GM19468 (cell line): ENCODE measurements around the gene CLEC6A.
"Not testable (repeated sequence)": the region's sequence is repeated elsewhere in the genome, so short reads cannot be mapped to it uniquely, and the experiment has no call there.

ENCODE experiments used
- ATAC-seq: cut with Tn5 transposase; IDR thresholded peaks from one replicate; pipeline ENCODE4 v1.9.1; 2021; ENCODE audit warnings: mild to moderate bottlenecking, moderate library complexity, moderate number of reproducible peaks; ENCODE audit not compliant: unreplicated experiment; ENCODE audit errors: extremely low read depth

CLEC6A gene

DNA sequence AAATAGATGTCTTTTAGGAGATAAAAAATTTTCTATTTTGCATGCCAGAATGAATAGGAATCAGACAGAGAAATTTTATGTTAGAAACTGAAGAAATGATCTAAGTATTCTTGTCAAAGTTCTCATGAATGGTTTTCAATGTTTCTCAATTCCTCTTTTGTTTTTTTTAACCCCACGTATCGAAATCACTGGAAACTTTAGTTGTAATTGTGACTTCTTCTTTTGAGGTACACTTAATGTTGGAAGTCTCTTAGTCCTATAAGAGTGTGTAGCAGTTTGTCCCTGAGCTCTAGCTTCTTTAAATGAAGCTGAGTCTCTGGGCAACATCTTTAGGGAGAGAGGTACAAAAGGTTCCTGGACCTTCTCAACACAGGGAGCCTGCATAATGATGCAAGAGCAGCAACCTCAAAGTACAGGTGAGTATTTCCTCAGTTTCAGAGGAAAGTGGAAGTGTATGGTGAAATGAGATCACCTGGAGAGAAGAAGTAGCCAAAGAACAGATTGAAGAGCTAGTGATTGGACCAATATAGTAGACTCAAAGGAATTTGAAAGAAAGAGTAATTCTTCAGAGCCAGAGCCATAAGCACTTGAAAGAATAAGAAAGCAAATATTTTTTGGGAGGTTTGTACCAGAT is at the start of gene CLEC6A:
TSS of gene CLEC6A (plus strand) at position 236 of the 634 bp plus-strand sequence. CDS start at position 386, 150 bp downstream.
- ATAC-seq, result no peak

DNA sequence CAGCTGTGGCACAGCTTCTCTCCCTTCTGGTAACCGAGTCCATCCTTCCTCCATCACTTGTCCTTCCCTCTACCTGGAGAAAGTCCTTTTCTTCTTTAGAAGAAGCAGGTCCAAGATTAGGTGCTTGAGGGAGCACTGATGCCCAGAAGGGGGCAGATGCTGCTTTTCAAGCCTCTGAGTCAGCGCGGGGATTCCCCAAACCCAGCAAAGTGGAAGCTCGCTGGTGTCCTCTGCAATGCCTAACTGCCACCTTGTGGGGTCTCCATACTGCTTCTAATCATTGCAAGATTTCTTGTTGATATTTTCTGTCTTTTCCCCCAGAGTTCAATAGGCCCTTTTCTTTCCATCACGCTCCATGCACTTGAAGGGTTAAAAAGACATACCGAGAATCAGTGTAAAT is 36.2 kb upstream of the CLEC6A start:
- not testable (repeated sequence) for ATAC-seq

GRCh38 chr12:8420506-8420905 is 35.3 kb upstream of the CLEC6A start:
- no peak for ATAC-seq

DNA sequence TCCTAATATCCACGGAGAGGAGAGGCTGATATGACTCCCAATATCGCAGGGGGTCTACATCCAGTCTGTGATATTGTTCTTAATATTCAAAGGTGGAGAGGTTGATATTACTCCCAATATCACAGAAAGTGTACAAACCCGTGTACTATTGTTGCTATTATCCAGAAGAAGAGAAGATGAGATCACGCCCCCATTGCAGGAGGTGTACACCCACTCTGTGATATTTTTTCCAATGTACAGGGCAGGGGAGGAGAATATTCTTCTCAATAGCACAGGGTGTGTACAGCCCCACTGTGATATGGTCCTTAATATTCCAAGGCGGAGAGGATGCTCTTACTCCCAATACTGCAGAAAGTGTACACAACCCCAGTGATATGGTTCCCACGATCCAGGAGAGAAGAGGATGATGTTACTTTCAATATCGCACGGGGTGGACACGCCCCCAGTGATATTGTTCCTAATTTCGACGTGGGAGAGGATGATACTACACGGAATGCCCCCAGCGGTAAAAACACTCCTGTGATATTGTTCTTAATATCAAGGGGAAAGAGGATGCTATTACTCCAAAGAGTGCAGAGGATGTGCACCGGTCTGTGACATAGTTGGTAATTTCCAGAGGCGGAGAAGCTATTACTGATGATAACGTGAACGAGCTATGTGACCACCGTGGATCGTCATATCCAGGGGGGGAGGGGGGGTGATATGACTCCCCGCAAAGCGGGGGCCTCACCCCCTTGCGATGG is 11.1 kb upstream of the CLEC6A start:
- ATAC-seq, result not testable (repeated sequence)

DNA sequence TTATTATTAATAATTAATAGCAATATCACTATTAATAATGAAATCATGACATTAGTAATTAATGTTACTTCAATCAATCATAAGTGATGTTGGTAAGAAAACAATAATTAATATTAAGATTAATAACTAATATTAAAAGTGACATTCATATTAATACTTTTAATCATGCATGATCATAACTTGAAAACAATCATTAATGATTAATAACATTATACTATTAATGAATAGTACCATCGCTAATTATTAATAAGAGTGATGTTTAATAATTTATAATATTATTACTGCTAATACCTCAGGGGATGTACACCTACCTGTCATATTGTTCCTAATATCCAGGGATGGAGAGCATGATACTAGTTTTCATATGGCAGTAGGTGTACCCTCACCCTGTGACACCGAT is 10.0 kb upstream of the CLEC6A start:
- ATAC-seq, result no peak

GRCh38 chr12:8446642-8447547 is 8.9 kb upstream of the CLEC6A start:
- ATAC-seq, result no peak

DNA sequence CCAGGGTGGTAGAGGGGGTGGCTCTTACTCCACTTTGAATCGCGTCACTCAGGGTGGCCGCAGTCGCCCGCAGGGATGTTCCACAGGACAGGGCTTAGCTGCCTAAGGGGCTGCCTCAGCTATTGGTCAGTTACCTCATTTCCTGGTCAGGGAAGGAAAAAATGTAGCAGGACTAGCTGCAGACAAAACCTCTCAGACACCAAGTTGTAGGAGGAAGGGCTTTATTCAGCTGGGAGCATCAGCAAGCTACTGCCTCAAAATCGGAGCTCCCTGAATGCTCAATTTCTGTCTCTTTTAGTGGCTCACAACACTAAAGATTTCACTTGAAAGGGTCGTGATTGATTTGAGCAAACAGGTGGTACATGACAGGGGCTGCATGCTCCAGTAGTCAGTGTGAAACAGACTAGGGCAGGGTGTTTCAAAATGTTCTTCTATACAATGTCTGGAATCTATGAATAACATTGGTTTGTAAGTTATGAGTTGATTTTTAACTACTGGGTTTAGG is 6.4 kb upstream of the CLEC6A start:
- ATAC-seq, result no peak

DNA sequence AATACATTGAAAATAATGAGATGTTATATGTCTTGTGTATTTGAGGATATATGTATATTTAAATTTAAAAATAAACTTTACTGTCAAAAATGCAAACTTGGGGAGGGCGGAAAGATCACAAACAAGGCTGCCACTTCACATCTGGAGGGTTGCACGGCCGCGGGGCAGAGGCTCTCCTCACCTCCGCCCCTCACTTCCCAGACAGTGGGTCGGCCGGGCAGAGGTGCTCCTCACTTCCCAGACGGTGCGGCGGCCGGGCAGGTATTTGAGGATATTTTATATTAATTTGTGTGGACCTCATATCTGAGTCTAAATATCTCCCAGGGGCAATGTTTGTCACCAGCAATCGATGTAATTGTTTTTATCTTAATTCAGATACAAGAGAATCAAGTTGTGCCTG is 3.7 kb upstream of the CLEC6A start:
- no peak for ATAC-seq

- no peak for ATAC-seq
Observed at GRCh38 chr12:8453021-8453513, 2.7 kb upstream of the CLEC6A start.

DNA sequence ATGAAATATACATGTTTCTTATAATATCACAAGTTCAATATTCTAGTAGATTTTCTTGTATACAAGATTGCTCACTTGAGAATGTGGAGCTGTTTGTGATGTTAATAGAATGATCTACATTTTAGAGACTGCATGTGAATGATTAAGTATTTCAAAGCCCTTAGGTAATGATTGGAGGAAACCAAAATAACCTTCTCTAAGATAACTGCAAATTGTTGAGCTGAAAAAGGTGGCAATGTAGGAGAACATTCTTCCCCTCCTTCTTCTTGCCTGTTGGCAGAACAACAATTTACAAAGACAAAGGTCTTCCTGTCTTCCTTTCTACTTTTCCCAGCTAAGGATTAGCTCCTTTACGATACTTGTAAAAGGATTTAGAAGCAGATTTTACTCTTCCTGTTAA is 2.0 kb upstream of the CLEC6A start:
- ATAC-seq, result no peak

DNA sequence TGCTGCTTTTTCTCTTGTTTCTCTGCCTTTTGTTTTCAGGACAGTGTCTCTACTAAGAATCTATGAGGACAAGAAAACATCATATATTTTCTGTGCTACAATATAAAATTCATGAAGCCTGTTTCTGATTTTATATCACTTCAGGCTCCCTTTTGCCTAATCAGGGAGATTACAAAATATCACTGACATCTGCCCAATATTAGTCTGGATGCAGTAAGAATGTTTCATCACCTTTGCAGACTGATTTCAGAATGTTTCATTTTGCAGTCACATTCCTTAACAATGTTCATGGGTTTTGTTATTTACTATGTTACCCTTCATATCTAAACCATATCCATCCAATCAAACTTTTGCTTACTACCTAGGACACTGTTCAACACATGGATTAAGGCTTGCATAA is 491 bp upstream of the CLEC6A start:
- no peak for ATAC-seq

DNA sequence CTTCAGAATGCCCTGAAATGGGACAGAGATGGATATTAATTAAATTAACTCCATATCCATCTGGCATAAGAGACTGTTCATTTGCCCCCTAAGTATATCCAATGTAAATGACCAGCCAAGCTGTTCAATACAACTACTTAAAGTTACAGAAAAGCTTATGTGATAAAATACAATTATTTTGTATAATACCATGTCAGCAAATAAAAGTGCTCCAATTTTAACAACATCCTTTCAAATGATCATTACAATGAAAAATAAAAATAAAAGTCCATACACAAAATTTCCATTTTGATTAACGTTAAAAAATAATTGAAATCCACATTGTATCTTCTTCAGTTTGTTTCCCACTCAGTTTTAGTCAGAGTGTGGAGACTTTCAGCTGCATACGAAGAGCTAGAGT is 5.7 kb downstream of the CLEC6A start:
- no peak for ATAC-seq

DNA sequence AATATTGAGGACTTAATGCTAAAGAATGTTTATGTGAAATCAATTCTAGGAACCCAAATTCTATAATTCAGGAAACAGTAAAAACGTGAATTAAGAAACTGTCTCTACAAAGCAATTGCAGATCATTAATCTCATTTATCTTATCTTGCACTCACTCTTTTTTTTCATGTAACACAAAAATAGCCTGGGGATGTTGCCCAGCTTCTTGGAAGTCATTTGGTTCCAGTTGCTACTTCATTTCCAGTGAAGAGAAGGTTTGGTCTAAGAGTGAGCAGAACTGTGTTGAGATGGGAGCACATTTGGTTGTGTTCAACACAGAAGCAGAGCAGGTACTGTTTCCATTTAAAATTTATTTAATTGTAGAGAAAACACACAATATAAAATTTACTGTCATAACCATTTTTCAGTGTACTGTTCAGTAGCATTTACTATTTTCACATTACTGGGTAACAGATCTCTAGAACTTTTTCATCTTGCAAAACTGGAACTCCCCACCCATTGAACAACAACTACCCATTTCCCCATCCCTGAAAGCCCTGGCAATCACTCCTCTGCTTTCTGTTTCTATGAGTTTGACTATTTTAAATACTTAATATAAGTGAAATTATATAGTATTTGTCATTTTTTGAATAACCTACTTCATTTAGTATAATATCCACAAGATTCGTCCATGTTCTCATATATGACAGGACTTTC is 9.7 kb downstream of the CLEC6A start:
- no peak for ATAC-seq

DNA sequence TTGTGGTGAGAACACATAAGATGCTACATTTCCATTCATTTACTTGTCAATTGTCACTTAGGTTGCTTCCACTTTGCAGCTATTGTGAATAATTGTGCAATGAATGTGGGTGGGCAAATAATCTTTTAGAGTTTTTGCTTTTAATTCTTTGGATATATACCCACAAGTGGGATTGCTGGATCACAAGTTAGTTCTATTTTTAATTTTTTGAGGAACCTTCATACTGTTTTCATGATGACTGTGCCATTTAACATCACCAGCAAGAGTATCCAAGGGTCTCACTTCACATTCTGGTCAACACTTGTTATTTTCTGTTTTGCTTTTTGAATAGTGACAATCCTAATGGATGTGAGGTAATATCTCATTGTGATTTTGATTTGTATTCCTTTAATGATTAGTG is 10.5 kb downstream of the CLEC6A start:
- no peak for ATAC-seq

DNA sequence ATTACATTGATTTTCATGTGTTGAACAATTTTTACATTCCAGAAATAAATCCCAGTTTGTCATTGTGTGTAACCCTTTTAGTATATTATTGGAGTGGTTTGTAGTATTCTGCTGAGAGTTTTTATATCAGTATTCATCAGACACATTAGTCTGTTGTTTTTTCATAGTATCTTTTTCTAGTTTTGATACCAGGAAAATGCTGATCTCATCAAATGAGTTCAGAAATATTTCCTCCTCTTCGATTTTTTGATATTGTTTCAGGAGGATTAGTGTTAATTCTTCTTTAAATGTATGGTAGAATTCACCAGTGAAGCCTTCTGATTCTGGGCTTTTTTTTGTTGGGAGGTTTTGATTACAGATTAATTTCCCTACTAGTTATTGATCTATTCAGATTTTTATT is 15.3 kb downstream of the CLEC6A start:
- no peak for ATAC-seq

- no peak for ATAC-seq
Observed at GRCh38 chr12:8475508-8476203, 19.9 kb downstream of the CLEC6A start.

DNA sequence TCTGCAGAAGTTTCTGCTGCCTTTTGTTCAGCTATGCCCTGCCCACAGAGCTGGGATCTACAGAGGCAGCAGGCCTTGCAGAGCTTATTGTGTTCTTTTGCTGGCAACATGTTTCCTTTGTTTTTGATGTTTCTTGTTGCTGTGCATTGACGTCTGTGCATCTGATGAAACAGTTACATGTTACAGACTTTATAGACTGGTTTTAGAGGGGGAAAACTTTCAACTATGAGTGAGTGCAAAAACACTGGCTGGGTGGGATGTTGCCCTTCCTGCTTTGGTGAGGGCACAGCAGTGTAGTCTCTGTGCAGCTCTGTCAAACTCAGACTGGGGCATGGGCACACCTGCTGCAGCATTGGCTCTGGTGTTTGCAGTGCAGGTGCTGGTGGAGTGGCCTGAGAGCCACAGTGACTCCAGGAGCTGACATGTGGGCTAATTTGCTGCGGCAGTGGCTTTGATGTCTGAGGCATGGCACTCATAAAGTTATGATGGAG is 26.9 kb downstream of the CLEC6A start:
- no peak for ATAC-seq

- ATAC-seq, result no peak
Observed at GRCh38 chr12:8483079-8483478, 27.3 kb downstream of the CLEC6A start.
